Endothelial cell of umbilical vein (primary cell): Measurements from ENCODE around the gene CROCC. TPM values are rescaled to one million over a fixed set of nuclear protein-coding genes. Genes with fewer than 3 reads are reported as not detected.
"Not testable (repeated sequence)": the region's sequence is repeated elsewhere in the genome, so short reads cannot be mapped to it uniquely, and the experiment has no call there.

Experiments used
- BruUV-seq: library from RNA; stranded (reverse); fragments of 400-500 nt; replicated peaks from 2 replicates; lab custom pipeline; 2021; lab: Mats Ljungman, UMichigan
- CTCF ChIA-PET: fragments of 300-600, 350-600 bp; sonication (Branson Sonifier 250); formaldehyde crosslinking; loops from one replicate; lab custom pipeline; 2021; ENCODE audit warnings: antibody characterized with exemption, inconsistent platforms; lab: Charles Lee
- POLR2A ChIA-PET: fragments of 300-600, 350-600 bp; sonication (Branson Sonifier 250); formaldehyde crosslinking; loops from one replicate; lab custom pipeline; 2021; ENCODE audit warnings: antibody characterized with exemption, inconsistent platforms; lab: Charles Lee
- DNase-seq: peaks from one replicate; pipeline ENCODE4 v3.0.0-alpha.2; 2011; ENCODE audit warnings: low read depth, low spot score
- FAIRE-seq: peaks from 2 replicates; lab custom pipeline; 2011; peaks lifted over from hg19 to GRCh38; lab: Jason Lieb, UNC
- H2AFZ ChIP-seq: 2 replicates; pipeline ENCODE4 v1.6.0; 2012; ENCODE audit warnings: low read depth, low read length, control low read depth, inconsistent platforms
- H3K27ac ChIP-seq: 2 replicates; pipeline ENCODE4 v1.5.1; 2011; ENCODE audit warnings: low read depth, mild to moderate bottlenecking, control low read depth, low read length, moderate library complexity; ENCODE audit not compliant: insufficient read depth
- H3K27me3 ChIP-seq, 2 experiments: 2 replicates each; pipeline versions ENCODE4 v1.6.0 to v1.6.1; 2011; ENCODE audit warnings: low read length in 2 of 2, mixed read lengths in 1 of 2; ENCODE audit not compliant: control insufficient read depth in 2 of 2, insufficient read depth in 2 of 2
- H3K36me3 ChIP-seq, 2 experiments: 2 replicates in 1 of 2; 3 replicates in 1 of 2; pipeline ENCODE4 v1.5.1; 2011; ENCODE audit warnings: low read length in 2 of 2, mild to moderate bottlenecking in 1 of 2, moderate library complexity in 1 of 2; ENCODE audit not compliant: control insufficient read depth in 2 of 2, insufficient read depth in 2 of 2; ENCODE audit errors: extremely low read depth in 1 of 2
- H3K4me1 ChIP-seq: 3 replicates; pipeline ENCODE4 v1.5.1; 2011; ENCODE audit warnings: mild to moderate bottlenecking, low read length; ENCODE audit not compliant: control insufficient read depth, insufficient read depth; ENCODE audit errors: extremely low read depth
- H3K4me2 ChIP-seq: 2 replicates; pipeline ENCODE4 v1.6.1; 2011; ENCODE audit warnings: low read length, control low read depth, mixed read lengths; ENCODE audit not compliant: insufficient read depth
- H3K4me3 ChIP-seq, 3 experiments: fragments of 200-600 bp in 1 of 3; sonication (generic), shearing (Covaris generic) in 1 of 3; replicated peaks in 1 of 3; 2 replicates each; pipeline ENCODE4 v1.5.1; 2011 to 2016; ENCODE audit warnings: control low read depth in 3 of 3, low read length in 3 of 3, mild to moderate bottlenecking in 2 of 3, inconsistent platforms in 1 of 3, low read depth in 1 of 3, moderate library complexity in 1 of 3; ENCODE audit not compliant: insufficient read depth in 1 of 3
- H3K79me2 ChIP-seq: 2 replicates; pipeline ENCODE4 v1.6.0; 2012; ENCODE audit warnings: low read length, inconsistent platforms; ENCODE audit not compliant: control insufficient read depth, insufficient read depth
- H3K9ac ChIP-seq: replicated peaks from 2 replicates; pipeline ENCODE3; 2011; ENCODE audit warnings: low read length, control low read depth; ENCODE audit not compliant: insufficient read depth; ENCODE audit errors: extremely low read depth
- H3K9me1 ChIP-seq: replicated peaks from 3 replicates; pipeline ENCODE4 v1.6.0; 2011; ENCODE audit warnings: mild to moderate bottlenecking, low read length; ENCODE audit not compliant: control insufficient read depth, insufficient read depth; ENCODE audit errors: extremely low read depth
- H3K9me3 ChIP-seq: replicated peaks from 2 replicates; pipeline ENCODE4 v1.5.1; 2012; ENCODE audit warnings: low read length, inconsistent platforms; ENCODE audit not compliant: control insufficient read depth, insufficient read depth
- H4K20me1 ChIP-seq: replicated peaks from 2 replicates; pipeline ENCODE3; 2011; ENCODE audit warnings: mild to moderate bottlenecking, low read length; ENCODE audit not compliant: control insufficient read depth, insufficient read depth; ENCODE audit errors: extremely low read depth
- EZH2 ChIP-seq: IDR thresholded peaks from 2 replicates; pipeline ENCODE4 v1.6.1; 2012; ENCODE audit warnings: borderline replicate concordance, low read depth, mild to moderate bottlenecking, moderate library complexity, low read length, inconsistent platforms; ENCODE audit not compliant: severe bottlenecking
- POLR2A ChIP-seq: IDR thresholded peaks from 2 replicates; pipeline ENCODE4 v1.6.1; 2012; ENCODE audit warnings: low read depth, mild to moderate bottlenecking, control low read depth, low read length
- dilution Hi-C: fragments of 300-500 bp; cut with MboI; formaldehyde crosslinking; loops from one replicate; pipeline ENCODE4 v1.15.0; 2019; ENCODE audit warnings: low sequenced_read_pairs; ENCODE audit not compliant: extremely low pct_ligation_motif_present
- intact Hi-C: fragments of 100-400 bp; cut with micrococcal nuclease; formaldehyde crosslinking; loops from one replicate; pipeline ENCODE4 v1.10.0; 2022
- polyA plus RNA-seq, 4 experiments: library from polyadenylated mRNA; depleted of rRNA in 3 of 4; stranded (reverse) in 3 of 4; unstranded in 1 of 4; fragments of >200 nt; gene quantifications; 2 replicates each; pipeline versions ENCODE4 v1.2.1 to v1.2.3, GENCODE V29; 2011 to 2012; ENCODE audit warnings: missing spikeins in 1 of 4
- total RNA-seq: library from RNA; stranded (reverse); gene quantifications from 2 replicates; pipeline ENCODE4 v1.2.3, GENCODE V29; 2021
- TF ChIP-seq, protein P1 (sequence below), 2 donors: IDR thresholded peaks; 1 replicate in 1 of 2; 2 replicates in 1 of 2; pipeline ENCODE4 v1.5.1; 2011; ENCODE audit warnings: low read length in 2 of 2, mild to moderate bottlenecking in 2 of 2, moderate library complexity in 2 of 2, control low read depth in 1 of 2, inconsistent platforms in 1 of 2, low read depth in 1 of 2; ENCODE audit not compliant: insufficient read depth in 1 of 2; ENCODE audit errors: extremely low read depth in 1 of 2
- TF ChIP-seq, protein P2 (sequence below): IDR thresholded peaks from 2 replicates; pipeline ENCODE4 v1.6.1; 2011; ENCODE audit not compliant: insufficient read depth, insufficient read length

The CROCC gene
- total and polyA plus RNA-seq, 2 donors (not counting 3 experiments of a cell fraction or from before 2014, with no cell fraction given): 18.3 to 35.5 TPM

DNA sequence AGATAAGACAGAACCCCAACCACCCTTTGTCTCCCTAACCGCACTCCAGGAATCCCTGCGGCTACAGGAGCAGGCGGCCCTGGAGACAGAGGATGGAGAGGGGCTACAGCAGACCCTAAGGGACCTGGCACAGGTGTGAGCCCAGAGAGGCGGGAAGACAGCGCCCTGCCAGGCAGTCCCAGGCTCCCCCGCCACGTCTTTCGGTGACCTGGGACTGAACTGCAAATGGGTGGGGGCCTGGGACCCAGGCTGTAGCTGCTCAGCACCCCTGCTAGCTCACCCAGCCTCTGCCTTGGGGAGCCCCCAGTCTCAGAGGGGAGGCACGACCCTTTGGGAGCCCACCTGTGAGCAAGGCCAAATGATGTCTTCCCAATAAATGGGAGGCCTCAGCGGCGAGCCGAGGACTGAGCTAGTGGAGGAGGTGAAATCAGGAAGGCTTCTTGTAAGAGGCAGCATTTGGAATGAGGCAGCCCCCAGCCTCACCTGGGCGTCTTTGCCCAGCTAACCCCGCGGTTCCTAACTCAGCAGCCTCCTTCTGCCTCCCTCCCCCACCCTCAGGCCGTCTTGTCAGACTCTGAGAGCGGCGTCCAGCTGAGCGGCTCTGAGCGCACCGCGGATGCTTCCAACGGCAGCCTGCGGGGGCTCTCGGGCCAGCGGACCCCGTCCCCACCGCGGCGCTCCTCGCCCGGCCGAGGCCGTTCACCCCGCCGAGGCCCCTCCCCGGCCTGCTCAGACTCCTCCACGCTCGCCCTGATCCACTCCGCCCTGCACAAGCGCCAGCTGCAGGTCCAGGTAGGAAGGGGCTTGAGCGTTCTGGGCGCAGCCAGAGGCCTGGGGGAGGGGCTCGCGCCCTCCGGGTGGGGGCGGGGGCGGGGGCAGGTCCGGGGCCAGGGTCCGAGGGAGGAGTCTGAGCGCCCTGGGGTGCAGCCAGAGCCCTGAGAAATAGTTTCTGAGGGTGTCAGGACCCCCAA, 16.9 kb downstream of the CROCC start:
- no peak for TF ChIP-seq EZH2
- TF ChIP-seq, protein P1, sequence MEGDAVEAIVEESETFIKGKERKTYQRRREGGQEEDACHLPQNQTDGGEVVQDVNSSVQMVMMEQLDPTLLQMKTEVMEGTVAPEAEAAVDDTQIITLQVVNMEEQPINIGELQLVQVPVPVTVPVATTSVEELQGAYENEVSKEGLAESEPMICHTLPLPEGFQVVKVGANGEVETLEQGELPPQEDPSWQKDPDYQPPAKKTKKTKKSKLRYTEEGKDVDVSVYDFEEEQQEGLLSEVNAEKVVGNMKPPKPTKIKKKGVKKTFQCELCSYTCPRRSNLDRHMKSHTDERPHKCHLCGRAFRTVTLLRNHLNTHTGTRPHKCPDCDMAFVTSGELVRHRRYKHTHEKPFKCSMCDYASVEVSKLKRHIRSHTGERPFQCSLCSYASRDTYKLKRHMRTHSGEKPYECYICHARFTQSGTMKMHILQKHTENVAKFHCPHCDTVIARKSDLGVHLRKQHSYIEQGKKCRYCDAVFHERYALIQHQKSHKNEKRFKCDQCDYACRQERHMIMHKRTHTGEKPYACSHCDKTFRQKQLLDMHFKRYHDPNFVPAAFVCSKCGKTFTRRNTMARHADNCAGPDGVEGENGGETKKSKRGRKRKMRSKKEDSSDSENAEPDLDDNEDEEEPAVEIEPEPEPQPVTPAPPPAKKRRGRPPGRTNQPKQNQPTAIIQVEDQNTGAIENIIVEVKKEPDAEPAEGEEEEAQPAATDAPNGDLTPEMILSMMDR (IDR thresholded peaks at IDR 0.05; ENCODE audit: extremely low read depth in 1 of 2, insufficient read depth in 1 of 2, low read depth in 1 of 2, low read length in 2 of 2): no peak
- no peak for TF ChIP-seq POLR2A
- TF ChIP-seq, protein P2, sequence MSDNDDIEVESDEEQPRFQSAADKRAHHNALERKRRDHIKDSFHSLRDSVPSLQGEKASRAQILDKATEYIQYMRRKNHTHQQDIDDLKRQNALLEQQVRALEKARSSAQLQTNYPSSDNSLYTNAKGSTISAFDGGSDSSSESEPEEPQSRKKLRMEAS: no peak
- no peaks in the 10 kb centered on the region for H3K79me2 ChIP-seq
- FAIRE-seq: no peak
- CTCF ChIA-PET: no interaction called here
- H2AFZ ChIP-seq: no peak overlapping the region
- no peaks in the 10 kb centered on the region for H3K4me1 ChIP-seq
- peaks cover 0 to 8% of the 10 kb centered on the region in 2 experiments for H3K36me3 ChIP-seq
- no peaks in the 10 kb centered on the region for H3K27me3 ChIP-seq
- H3K9me3 ChIP-seq: no peaks in the 10 kb centered on the region
- no peak overlapping the region for H3K27ac ChIP-seq
- H3K4me3 ChIP-seq: no peak overlapping the region
- no peaks in the 10 kb centered on the region for H4K20me1 ChIP-seq
- intact Hi-C loops: no loop called here
- dilution Hi-C loops: no loop called here
- H3K9me1 ChIP-seq: no peaks in the 10 kb centered on the region
- BruUV-seq: no TSS peak
- POLR2A ChIA-PET: no interaction called here
- H3K4me2 ChIP-seq: no peak overlapping the region
- H3K9ac ChIP-seq: no peak overlapping the region
- no peak for DNase-seq

DNA sequence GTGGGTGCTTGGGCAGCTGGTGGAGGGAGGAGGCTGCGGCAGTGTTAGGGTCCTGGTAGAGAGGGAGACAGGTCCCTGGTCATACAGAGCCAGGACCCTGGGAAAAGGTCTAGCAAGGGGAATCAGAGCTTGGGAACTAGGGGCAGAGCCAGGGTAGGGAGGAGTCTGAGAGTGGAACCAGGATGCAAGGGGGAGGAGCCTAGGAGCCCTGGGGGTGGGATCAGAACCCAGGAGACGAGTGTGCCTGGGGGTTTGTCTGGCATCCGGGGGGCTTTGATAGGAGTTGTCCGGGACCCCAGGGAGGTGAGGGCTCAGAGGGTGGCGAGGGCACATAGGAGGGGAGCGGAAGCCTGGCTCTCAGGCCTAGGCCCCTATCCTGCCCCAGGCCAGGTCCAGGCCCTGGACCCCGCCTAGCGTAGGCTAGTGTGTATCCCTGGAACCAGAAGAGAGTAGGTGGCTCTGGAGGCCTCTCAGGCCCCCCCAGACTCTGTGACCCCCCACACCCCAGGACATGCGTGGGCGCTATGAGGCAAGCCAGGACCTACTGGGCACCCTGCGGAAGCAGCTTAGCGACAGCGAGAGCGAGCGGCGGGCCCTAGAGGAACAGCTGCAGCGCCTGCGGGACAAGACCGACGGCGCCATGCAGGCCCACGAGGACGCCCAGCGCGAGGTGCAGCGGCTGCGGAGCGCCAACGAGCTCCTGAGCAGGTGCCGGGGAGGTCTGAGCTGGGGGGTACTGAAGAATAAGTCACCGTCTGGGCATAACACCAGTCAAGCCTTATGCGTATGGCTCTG, 17.9 kb downstream of the CROCC start:
- FAIRE-seq, H3K4me2 ChIP-seq, H3K36me3 ChIP-seq, H3K9me1 ChIP-seq, H3K27ac ChIP-seq, H3K4me1 ChIP-seq, H3K9ac ChIP-seq, BruUV-seq, dilution Hi-C loops, H3K9me3 ChIP-seq, H3K4me3 ChIP-seq, H2AFZ ChIP-seq, H4K20me1 ChIP-seq, H3K79me2 ChIP-seq, H3K27me3 ChIP-seq, intact Hi-C loops, POLR2A ChIA-PET, DNase-seq: not testable (repeated sequence)
- CTCF ChIA-PET: interaction anchor here (0.9 kb wide), 1 partner anchor 317 kb away, joined by 3 read pairs; no protein-coding TSS in a partner anchor
